GM18507 (cell line): ENCODE results near the gene PTPRN2.

Experiments used
- DNase-seq: peaks from one replicate; pipeline ENCODE4 v3.0.0; 2011; ENCODE audit warnings: low read depth; ENCODE audit not compliant: insufficient read length; ENCODE audit errors: extremely low spot score
- FAIRE-seq: peaks from 2 replicates; lab custom pipeline; 2011; peaks lifted over from hg19 to GRCh38; lab: Jason Lieb, UNC

The PTPRN2 gene

GRCh38 chr7:157614457-157615020 is 973.1 kb downstream of the PTPRN2 start:
- no peak for FAIRE-seq
- DNase-seq, result no peak

- FAIRE-seq (no peak), DNase-seq (no peak)
These were observed 973.9 kb downstream of the PTPRN2 start for GRCh38 chr7:157613575-157614322.

- peak; percentile 9 for DNase-seq
- FAIRE-seq, result peak; percentile 42
These were observed 974.7 kb downstream of the PTPRN2 start for GRCh38 chr7:157612664-157613561.

- no peak for DNase-seq
- FAIRE-seq, result no peak
These were observed 975.5 kb downstream of the PTPRN2 start for GRCh38 chr7:157612009-157612663.

GRCh38 chr7:157611341-157611740 is 976.3 kb downstream of the PTPRN2 start:
- FAIRE-seq (no peak), DNase-seq (no peak)

- FAIRE-seq (no peak), DNase-seq (no peak)
These were observed 976.8 kb downstream of the PTPRN2 start for GRCh38 chr7:157610671-157611295.

GRCh38 chr7:157609932-157610640 is 977.5 kb downstream of the PTPRN2 start:
- no peak for FAIRE-seq

GRCh38 chr7:157609516-157609915 is 978.1 kb downstream of the PTPRN2 start:
- no peak for FAIRE-seq
- no peak for DNase-seq

More at GRCh38 chr7:157609932-157610640, 977.5 kb downstream of the PTPRN2 start:
- no peak for DNase-seq

- no peak for FAIRE-seq
- DNase-seq, result no peak
These were observed 980.4 kb downstream of the PTPRN2 start for GRCh38 chr7:157607218-157607617.

- DNase-seq, result no peak
- FAIRE-seq, result no peak
These were observed 981.5 kb downstream of the PTPRN2 start for GRCh38 chr7:157606140-157606539.

- FAIRE-seq (no peak), DNase-seq (no peak)
These were observed 982.0 kb downstream of the PTPRN2 start for GRCh38 chr7:157605638-157606037.

GRCh38 chr7:157604661-157605381 is 982.8 kb downstream of the PTPRN2 start:
- no peak for DNase-seq
- no peak for FAIRE-seq

- no peak for DNase-seq
- FAIRE-seq, result no peak
These were observed 983.9 kb downstream of the PTPRN2 start for GRCh38 chr7:157603716-157604115.

GRCh38 chr7:157603005-157603404 is 984.6 kb downstream of the PTPRN2 start:
- FAIRE-seq, result no peak

GRCh38 chr7:157602581-157602980 is 985.0 kb downstream of the PTPRN2 start:
- DNase-seq, result no peak
- FAIRE-seq, result no peak

More at GRCh38 chr7:157603005-157603404, 984.6 kb downstream of the PTPRN2 start:
- DNase-seq, result no peak

- DNase-seq (no peak), FAIRE-seq (no peak)
These were observed 985.5 kb downstream of the PTPRN2 start for GRCh38 chr7:157602156-157602555.

- FAIRE-seq (no peak), DNase-seq (no peak)
These were observed 986.1 kb downstream of the PTPRN2 start for GRCh38 chr7:157601530-157601929.

GRCh38 chr7:157599491-157599890 is 988.1 kb downstream of the PTPRN2 start:
- DNase-seq (no peak), FAIRE-seq (no peak)
